Thoracic aorta (tissue), 2 donors: ENCODE results near the gene SPEN. TPM values are rescaled to one million over a fixed set of nuclear protein-coding genes. Genes with fewer than 3 reads are reported as not detected.
"Not testable (repeated sequence)": the region's sequence is repeated elsewhere in the genome, so short reads cannot be mapped to it uniquely, and the experiment has no call there.

Source experiments
- ATAC-seq: fragments of 150-250 bp; one replicate; pipeline ENCODE4 v1.8.0; 2017; ENCODE audit warnings: low read depth; ENCODE audit not compliant: insufficient number of reproducible peaks, low FRiP score
- DNase-seq: peaks from one replicate; pipeline ENCODE4 v3.0.0-alpha.2; 2020; ENCODE audit warnings: low spot score
- H3K27ac ChIP-seq, 2 donors: fragments of 200-600 bp; sonication (generic); 1 replicate in 1 of 2; 2 replicates in 1 of 2; pipeline ENCODE4 v1.5.1; 2016; ENCODE audit warnings: mild to moderate bottlenecking in 2 of 2, moderate library complexity in 2 of 2
- H3K27me3 ChIP-seq: fragments of 200-600 bp; sonication (generic); replicated peaks from 2 replicates; pipeline ENCODE4 v1.6.0; 2016; ENCODE audit warnings: mild to moderate bottlenecking; ENCODE audit not compliant: insufficient read depth
- H3K36me3 ChIP-seq: fragments of 200-600 bp; sonication (generic); one replicate; pipeline ENCODE4 v1.5.1; 2016
- H3K4me1 ChIP-seq, 2 donors: fragments of 200-600 bp; sonication (generic); 1 replicate in 1 of 2; 2 replicates in 1 of 2; pipeline versions ENCODE4 v1.5.1 to v1.6.0; 2016; ENCODE audit warnings: low read depth in 2 of 2, mild to moderate bottlenecking in 1 of 2; ENCODE audit not compliant: control insufficient read depth in 1 of 2
- H3K4me3 ChIP-seq: fragments of 200-600 bp; sonication (generic); 2 replicates; pipeline ENCODE4 v1.5.1; 2016; ENCODE audit warnings: mild to moderate bottlenecking
- H3K9me3 ChIP-seq: fragments of 200-600 bp; sonication (generic); 2 replicates; pipeline ENCODE4 v1.5.1; 2016
- CTCF ChIP-seq: fragments of 200-600 bp; sonication (generic); IDR thresholded peaks from one replicate; pipeline ENCODE4 v1.5.1; 2019; ENCODE audit warnings: antibody characterized with exemption
- total RNA-seq, 2 donors: library from RNA; depleted of rRNA; stranded (reverse); fragments of >200 nt; gene quantifications; one replicate each; pipeline versions ENCODE4 v1.1.0 to v1.2.3, GENCODE V29; 2016

SPEN gene
- total RNA-seq, 2 donors from 2014 or later = 52.3 to 96.9 TPM

- no peak for TF ChIP-seq CTCF
- no peak overlapping the region for H3K4me3 ChIP-seq
- DNase-seq (no peak), ATAC-seq (no peak)
- H3K4me1 ChIP-seq = peaks cover 5 to 14% of the 10 kb centered on the region in 2 donors
- no peak overlapping the region for H3K27ac ChIP-seq
- no peaks in the 10 kb centered on the region for H3K9me3 ChIP-seq
- no peaks in the 10 kb centered on the region for H3K27me3 ChIP-seq
- peaks cover 33% of the 10 kb centered on the region for H3K36me3 ChIP-seq
These were observed 61.1 kb downstream of the SPEN start for GRCh38 chr1:15908597-15908996.

DNA sequence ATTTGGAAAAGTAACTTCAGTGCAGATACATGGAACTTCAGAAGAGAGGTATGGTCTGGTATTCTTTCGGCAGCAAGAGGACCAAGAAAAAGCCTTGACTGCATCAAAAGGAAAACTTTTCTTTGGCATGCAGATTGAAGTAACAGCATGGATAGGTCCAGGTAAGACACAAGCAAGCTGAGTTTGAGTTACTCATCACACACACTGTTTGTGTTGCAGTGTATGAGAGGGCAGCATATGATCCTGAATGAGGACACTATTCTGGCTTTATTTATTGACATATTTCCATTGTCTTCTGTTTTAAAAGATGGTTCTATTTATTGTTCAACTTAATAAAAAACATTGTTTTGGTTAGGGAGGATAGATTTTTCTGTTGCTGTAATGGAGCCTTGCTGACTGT, 63.6 kb downstream of the SPEN start:
- Histone ChIP-seq H3K4me1 (peaks cover 0 to 9% of the 10 kb centered on the region in 2 donors), H3K27ac (no peak overlapping the region), H3K36me3 (peaks cover 38% of the 10 kb centered on the region), H3K4me3 (no peak overlapping the region), H3K9me3 (no peaks in the 10 kb centered on the region), H3K27me3 (no peaks in the 10 kb centered on the region)
- no peak for TF ChIP-seq CTCF
- DNase-seq (no peak), ATAC-seq (no peak)

GRCh38 chr1:15911927-15912326, 64.4 kb downstream of the SPEN start:
- no peak for TF ChIP-seq CTCF
- Histone ChIP-seq H3K27me3 (no peaks in the 10 kb centered on the region), H3K36me3 (peaks cover 43% of the 10 kb centered on the region)

DNA sequence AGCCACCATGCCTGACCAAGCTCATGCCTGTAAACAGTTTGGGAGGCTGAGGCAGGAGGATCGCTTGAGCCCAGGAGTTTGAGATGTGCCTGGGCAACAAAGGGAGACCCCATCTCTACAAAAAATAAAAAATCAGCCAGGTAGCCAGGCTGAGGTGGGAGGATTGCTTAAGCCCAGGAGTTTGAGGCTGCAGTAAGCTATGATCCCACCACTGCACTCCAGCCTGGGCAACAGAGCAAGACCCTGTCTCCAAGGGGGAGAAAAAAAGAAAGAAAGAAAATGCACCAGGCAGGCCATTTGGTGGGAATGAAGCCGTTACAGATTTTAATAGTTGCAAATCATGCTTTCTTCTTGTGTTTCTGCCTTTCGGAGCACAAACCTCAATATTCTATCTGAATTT, 66.1 kb downstream of the SPEN start:
- H3K4me1 ChIP-seq, H3K27me3 ChIP-seq, H3K4me3 ChIP-seq, H3K27ac ChIP-seq, H3K9me3 ChIP-seq, DNase-seq, ATAC-seq: not testable (repeated sequence)
- H3K36me3 ChIP-seq = peaks cover 49% of the 10 kb centered on the region

More at GRCh38 chr1:15911927-15912326, 64.4 kb downstream of the SPEN start:
- Histone ChIP-seq H3K4me1 (peaks cover 0 to 14% of the 10 kb centered on the region in 2 donors), H3K4me3 (no peak overlapping the region), H3K27ac (no peak overlapping the region), H3K9me3 (no peaks in the 10 kb centered on the region)
- DNase-seq (no peak), ATAC-seq (no peak)

- Histone ChIP-seq H3K9me3 (no peaks in the 10 kb centered on the region), H3K4me3 (no peak overlapping the region), H3K4me1 (peaks cover 13% of the 10 kb centered on the region in 2 donors), H3K27ac (no peak overlapping the region), H3K27me3 (no peaks in the 10 kb centered on the region), H3K36me3 (peaks cover 51% of the 10 kb centered on the region)
- no peak for TF ChIP-seq CTCF
- no peak for DNase-seq
- no peak for ATAC-seq
These were observed 68.5 kb downstream of the SPEN start for GRCh38 chr1:15915991-15916390.

- ATAC-seq = no peak
- no peak for TF ChIP-seq CTCF
- no peak overlapping the region for H3K4me3 ChIP-seq
- no peak overlapping the region for H3K27ac ChIP-seq
- H3K27me3 ChIP-seq = no peaks in the 10 kb centered on the region
- H3K36me3 ChIP-seq = peaks cover 52% of the 10 kb centered on the region
- H3K4me1 ChIP-seq = peaks cover 13% of the 10 kb centered on the region in 2 donors
- no peak for DNase-seq
- H3K9me3 ChIP-seq = no peaks in the 10 kb centered on the region
These were observed 68.9 kb downstream of the SPEN start for GRCh38 chr1:15916417-15916816.
